ENCODE results near the gene GTF2H2C. TPM values are rescaled to one million over a fixed set of nuclear protein-coding genes. Genes with fewer than 3 reads are reported as not detected.
"Not testable (repeated sequence)": the region's sequence is repeated elsewhere in the genome, so short reads cannot be mapped to it uniquely, and the experiment has no call there.

The GTF2H2C gene
- total RNA-seq, 4 donors from 2014 or later: 12.0 to 18.5 (median 16.9) TPM

DNA sequence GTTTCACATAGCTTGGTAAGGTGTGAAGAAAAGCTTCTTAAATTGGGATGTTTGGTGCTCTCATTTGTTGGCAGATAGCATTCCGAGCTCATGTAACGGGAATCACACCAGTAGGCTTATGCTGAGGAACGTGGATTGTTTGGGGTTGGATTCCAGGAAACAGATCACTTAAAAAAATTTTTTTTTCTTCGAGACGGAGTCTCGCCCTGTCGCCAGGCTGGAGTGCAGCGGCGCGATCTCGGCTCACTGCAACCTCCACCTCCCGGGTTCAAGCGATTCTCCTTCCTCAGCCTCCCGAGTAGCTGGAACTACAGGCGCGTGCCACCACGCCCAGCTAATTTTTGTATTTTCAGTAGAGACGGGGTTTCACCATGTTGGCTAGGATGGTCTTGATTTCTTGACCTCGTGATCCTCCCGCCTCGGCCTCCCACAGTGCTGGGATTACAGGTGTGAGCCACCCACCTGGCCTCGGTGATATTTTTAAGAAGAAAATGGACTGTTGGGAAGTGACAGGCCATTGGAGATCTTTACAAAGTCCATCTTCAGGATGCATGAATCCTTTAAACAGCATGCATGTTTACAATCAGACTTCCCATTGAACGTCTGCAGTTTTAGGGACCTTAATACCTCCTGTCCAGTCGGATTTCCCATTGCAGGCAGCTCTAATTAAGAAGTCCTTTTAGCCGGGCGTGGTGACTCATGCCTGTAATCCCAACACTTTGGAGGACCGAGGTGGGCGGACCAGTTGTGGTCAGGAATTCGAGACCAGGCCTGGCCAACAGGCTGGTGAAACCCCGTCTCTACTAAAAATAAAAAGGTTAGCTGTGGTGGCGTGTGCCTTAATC, 818 bp downstream of the GTF2H2C start:
- not testable (repeated sequence) for H3K36me3 ChIP-seq; H3K9me3 ChIP-seq; H3K27ac ChIP-seq; H3K27me3 ChIP-seq; DNase-seq (ENCODE audit: low spot score in 2 of 2); H3K4me1 ChIP-seq
- WGBS: 47% methylated on average over 19 of the region's 31 CpGs
- peak overlapping the region; percentile 45 for H3K4me3 ChIP-seq

DNA sequence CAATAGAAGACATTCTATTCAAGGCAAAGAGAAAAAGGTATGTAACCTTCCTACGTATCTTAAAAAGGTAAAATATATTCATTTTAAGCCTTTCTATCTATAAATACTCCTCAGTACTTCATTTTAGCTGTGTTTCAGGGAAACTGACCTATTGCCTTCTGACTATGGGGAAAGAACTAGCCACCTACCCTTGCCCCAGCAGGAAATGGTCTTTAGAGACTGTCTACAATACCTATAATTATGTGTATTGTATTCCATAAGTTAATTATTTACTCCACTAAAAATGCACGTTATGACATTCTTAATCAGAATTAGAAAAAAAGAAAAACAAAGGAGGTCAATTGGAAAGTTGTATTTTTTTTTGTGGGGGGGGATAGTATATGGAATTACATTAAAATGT, 6.2 kb downstream of the GTF2H2C start:
- WGBS: 97% methylated on average over 2 of the region's 2 CpGs

DNA sequence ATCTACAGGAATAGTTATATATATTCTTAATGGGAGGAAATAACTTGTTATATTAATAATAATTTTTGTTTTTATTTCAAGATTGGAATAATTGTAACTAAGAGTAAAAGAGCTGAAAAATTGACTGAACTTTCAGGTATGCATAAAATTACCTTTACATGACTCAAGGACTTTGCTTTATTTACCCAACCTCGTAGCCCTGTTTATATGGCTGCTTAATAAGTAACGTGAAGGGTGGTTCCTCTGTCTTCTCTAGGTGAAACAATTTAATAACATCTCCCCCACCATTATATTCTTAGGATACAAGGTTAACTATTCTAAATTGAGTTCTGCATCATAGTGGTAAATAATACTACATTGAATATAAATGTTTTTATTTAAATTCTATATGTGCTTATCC, 8.1 kb downstream of the GTF2H2C start:
- not testable (repeated sequence) for H3K4me3 ChIP-seq; H3K27me3 ChIP-seq; H3K4me1 ChIP-seq; H3K9me3 ChIP-seq; H3K27ac ChIP-seq; H3K36me3 ChIP-seq; DNase-seq (ENCODE audit: low spot score in 2 of 2)
- 80% methylated on average over 1 of the region's 2 CpGs for WGBS

More for the DNA sequence above, 6.2 kb downstream of the GTF2H2C start:
- not testable (repeated sequence) for H3K4me1 ChIP-seq; H3K9me3 ChIP-seq; H3K27me3 ChIP-seq; H3K27ac ChIP-seq; H3K4me3 ChIP-seq; H3K36me3 ChIP-seq; DNase-seq (ENCODE audit: low spot score in 2 of 2)

DNA sequence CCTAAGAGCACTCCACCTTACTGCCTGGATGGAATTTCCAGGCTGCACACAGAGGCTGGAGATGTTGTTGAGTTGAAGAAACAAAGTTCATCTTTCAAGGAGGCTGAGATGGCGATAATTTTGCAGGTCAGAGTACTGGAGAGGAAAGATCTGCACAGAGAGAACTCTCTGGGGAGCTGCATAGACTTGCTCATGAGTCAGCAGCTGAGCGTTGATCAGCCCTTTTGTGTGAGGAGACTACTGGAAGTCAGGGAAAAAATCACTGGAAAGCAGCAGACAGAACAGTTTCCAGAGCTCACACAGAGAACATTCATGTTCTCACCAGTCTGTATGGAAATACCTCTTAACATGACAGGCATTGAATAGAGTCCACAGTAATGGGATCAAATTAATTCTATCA, 23.4 kb downstream of the GTF2H2C start:
- not testable (repeated sequence) for H3K27ac ChIP-seq; H3K27me3 ChIP-seq; DNase-seq (ENCODE audit: low spot score in 2 of 2); H3K36me3 ChIP-seq; H3K9me3 ChIP-seq; H3K4me1 ChIP-seq; H3K4me3 ChIP-seq
- WGBS: no CpG with 5 or more reads among the region's 2 CpGs

DNA sequence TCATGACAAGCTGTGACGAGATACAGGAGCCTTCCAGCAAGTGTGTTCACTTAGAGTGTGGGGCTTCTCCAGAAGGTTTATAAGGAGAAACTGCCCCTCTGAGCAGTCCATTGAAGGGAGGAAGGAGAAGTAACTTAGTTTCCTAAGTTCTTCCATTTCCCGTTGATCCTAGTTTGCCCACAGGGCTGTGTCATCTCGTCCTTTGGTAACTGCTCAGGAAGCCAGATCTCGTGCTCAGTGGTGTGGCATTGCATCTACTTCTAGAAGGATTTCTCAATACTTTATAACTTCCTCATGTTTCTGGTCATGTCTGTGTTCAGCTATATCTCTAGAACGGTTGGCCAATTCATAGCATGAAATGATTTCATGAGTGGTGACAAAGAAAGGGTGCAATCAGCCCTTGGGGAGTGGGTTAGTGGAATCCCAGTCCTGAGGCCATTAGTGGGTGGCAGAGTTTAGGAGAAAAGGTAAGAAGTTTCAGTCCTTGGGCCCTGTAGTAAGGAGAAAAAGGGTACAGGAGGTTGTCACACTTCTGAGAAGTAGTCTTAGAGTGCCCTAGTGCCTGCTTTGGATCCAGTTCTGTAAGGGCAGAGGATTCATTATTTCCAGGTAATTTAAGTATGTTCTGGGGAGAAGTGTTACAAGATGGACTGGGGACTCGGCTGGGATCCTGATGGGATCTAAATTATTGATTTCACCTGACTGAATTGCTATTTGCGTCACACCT, 36.3 kb downstream of the GTF2H2C start:
- not testable (repeated sequence) for H3K4me1 ChIP-seq; H3K9me3 ChIP-seq; H3K27me3 ChIP-seq; DNase-seq (ENCODE audit: low spot score in 2 of 2); H3K27ac ChIP-seq; H3K36me3 ChIP-seq; H3K4me3 ChIP-seq
- WGBS: no CpG with 5 or more reads among the region's 7 CpGs

DNA sequence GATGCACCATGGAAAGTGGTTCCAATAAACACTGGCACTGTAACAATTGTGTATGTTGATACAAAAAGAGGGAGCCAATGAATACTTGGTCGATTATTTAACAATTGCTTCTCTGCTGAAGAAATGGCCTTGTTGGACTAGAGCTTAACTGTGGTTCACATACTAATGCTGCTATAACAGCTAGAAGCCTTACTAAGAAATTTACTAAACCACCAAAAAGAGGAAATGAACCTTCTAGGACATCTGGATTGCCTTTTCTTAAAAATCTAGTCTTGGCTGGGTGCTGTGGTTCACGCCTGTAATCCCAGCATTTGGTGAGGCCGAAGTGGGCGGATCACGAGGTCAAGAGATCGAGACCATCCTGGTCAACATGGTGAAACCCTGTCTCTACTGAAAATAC, 42.0 kb downstream of the GTF2H2C start:
- not testable (repeated sequence) for H3K27ac ChIP-seq; H3K4me3 ChIP-seq; H3K4me1 ChIP-seq; DNase-seq (ENCODE audit: low spot score in 2 of 2); H3K36me3 ChIP-seq; H3K27me3 ChIP-seq; H3K9me3 ChIP-seq
- no CpG with 5 or more reads among the region's 6 CpGs for WGBS

DNA sequence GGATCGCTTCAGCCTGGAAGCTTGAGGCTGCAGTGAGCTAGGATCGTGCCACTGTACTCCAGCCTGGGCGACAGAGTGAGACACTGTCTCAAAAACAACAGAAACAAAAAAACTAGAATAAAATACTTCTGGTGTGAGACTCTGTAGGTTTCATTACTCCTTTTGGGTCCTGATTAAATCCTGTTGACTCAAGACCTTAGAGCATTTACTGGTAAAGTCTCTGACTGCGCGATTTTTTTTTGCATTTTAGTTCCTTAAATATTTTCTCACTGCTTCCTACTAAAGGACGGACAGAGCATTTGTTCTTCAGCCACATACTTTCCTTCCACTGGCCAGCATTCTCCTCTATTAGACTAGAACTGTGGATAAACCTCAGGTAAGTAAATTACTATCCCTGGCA, 46.8 kb downstream of the GTF2H2C start:
- not testable (repeated sequence) for DNase-seq (ENCODE audit: low spot score in 2 of 2); H3K36me3 ChIP-seq; H3K27ac ChIP-seq; H3K4me1 ChIP-seq; H3K9me3 ChIP-seq; H3K27me3 ChIP-seq; H3K4me3 ChIP-seq
- whole genome bisulfite sequencing: 72% methylated on average over 3 of the region's 6 CpGs

DNA sequence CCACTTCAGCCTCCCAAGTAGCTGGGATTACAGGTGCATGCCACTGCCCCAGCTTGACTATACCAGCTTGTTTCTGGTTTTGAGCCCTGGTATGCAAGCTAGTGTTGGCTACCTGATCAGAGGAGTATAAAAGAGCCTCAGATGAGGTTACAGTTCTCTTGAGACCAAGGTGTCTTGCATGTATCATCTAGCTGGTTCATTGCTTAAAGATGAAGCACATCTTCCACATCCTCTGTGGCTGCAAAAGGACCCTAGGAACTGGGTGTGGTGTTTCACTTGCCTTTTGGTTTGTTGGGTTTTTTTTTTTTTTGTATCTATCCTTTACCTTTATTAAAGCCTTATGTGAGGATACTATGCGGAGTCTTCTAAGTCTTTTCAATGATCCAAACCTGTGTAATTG, 47.8 kb downstream of the GTF2H2C start:
- H3K27ac ChIP-seq; H3K36me3 ChIP-seq; H3K4me1 ChIP-seq; DNase-seq (ENCODE audit: low spot score in 2 of 2); H3K4me3 ChIP-seq; H3K9me3 ChIP-seq; H3K27me3 ChIP-seq: not testable (repeated sequence)
- WGBS: no CpG with 5 or more reads among the region's 1 CpG

DNA sequence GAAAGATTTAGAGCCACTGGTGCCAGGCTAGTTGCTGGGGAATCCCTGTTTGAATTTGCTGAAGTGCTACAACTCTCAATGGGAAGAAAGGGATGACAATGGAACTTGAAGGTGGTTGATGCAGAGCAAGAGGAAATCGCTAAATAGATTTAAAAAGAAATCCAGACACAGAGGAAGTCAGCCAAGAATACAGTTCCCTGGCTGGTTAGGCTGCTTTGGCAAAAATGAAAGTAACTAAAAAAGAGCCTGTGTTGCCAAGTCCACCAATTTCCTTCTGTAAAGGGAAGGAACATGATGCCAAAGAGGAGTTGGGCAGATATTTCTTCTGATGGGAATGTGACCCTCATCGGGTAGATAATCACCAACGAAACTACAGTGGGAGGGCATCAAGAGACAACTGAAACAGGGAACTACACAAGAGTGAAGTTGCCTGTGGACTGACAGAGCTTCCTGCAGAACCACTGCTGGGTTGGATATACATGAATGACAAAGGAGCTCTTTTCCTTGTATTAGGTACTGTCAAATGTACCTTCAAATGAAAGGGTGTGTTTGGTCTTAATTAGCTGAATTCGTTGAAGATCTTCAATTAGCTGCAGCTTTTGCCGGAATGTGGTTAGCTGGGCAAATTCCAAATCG, 49.0 kb downstream of the GTF2H2C start:
- H3K4me1 ChIP-seq, H3K9me3 ChIP-seq: not testable (repeated sequence)
- WGBS: no CpG with 5 or more reads among the region's 6 CpGs

DNA sequence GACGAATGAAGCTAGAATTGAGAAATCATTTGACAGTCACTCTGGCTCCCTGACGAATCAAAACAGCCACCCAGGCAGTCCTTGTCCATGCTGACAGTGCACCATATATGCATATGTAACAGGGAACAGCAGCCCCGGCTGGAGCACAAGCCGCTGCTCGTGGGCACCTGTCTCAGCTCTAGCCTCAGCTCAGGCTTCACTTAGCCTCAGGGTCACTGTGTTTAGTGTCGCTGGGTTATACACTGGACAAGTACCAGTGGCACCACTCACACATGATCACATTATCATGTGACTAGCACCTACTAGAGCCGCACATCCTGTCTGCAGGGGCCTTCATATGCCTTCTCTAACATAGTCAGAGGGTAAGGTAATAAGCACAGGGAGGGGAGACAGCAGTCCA, 54.9 kb downstream of the GTF2H2C start:
- not testable (repeated sequence) for H3K36me3 ChIP-seq; DNase-seq (ENCODE audit: low spot score in 2 of 2); H3K9me3 ChIP-seq; H3K27ac ChIP-seq; H3K4me3 ChIP-seq; H3K27me3 ChIP-seq; H3K4me1 ChIP-seq
- WGBS: no CpG with 5 or more reads among the region's 7 CpGs

More for the DNA sequence above, 49.0 kb downstream of the GTF2H2C start:
- DNase-seq (ENCODE audit: low spot score in 2 of 2); H3K27me3 ChIP-seq; H3K27ac ChIP-seq; H3K36me3 ChIP-seq; H3K4me3 ChIP-seq: not testable (repeated sequence)

DNA sequence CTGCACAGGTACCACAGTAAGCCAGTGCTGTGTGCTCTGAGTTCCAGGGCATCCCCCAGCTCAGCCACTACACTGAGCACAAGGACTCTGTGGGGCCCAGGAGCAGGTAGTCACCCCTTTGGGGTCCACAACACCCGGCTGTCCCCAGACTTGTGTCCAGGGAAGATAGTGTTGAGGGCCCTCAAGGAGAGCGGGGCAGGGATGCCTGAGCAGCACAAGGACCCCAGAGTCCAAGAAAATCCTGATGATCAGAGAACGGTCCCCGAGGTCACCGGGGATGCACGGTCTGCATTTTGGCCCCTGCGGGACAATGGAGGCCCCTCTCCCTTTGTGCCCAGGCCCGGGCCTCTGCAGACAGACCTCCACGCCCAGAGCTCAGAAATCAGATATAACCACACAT, 71.9 kb downstream of the GTF2H2C start:
- DNase-seq (ENCODE audit: low spot score in 2 of 2): peak in 1 of 2 donors; percentile 29

More for the DNA sequence above, 71.9 kb downstream of the GTF2H2C start:
- not testable (repeated sequence) for H3K4me3 ChIP-seq, H3K27me3 ChIP-seq, H3K36me3 ChIP-seq, H3K9me3 ChIP-seq, H3K4me1 ChIP-seq, H3K27ac ChIP-seq
- 97% methylated on average over 6 of the region's 9 CpGs for WGBS
